IMR-90 (cell line): ENCODE results near the gene CCR9. TPM values are rescaled to one million over a fixed set of nuclear protein-coding genes. Genes with fewer than 3 reads are reported as not detected.

Experiments
- ATAC-seq: fragments of 200-7000 bp; cut with Tn5 transposase; 2 replicates; pipeline ENCODE4 v1.9.1; 2020; ENCODE audit warnings: low read depth, mild to moderate bottlenecking, moderate library complexity
- BruUV-seq: library from RNA; stranded (reverse); fragments of 400-500 nt; replicated peaks from 2 replicates; lab custom pipeline; 2021; lab: Mats Ljungman, UMichigan
- CTCF ChIA-PET: fragments of 300-600 bp; formaldehyde crosslinking; extraction: SDS; loops from one replicate; lab custom pipeline; 2021; ENCODE audit warnings: antibody characterized with exemption; lab: Yijun Ruan, JAX
- POLR2A ChIA-PET: fragments of 300-600 bp; sonication (Branson Sonifier 250); formaldehyde crosslinking; loops from one replicate; lab custom pipeline; 2022; ENCODE audit warnings: antibody characterized with exemption; ENCODE audit not compliant: unreplicated experiment; lab: Charles Lee
- DNase-seq: peaks from one replicate; pipeline ENCODE4 v3.0.0; 2013
- H2AFZ ChIP-seq: replicated peaks from 2 replicates; pipeline ENCODE3; 2013; ENCODE audit warnings: low read length, mild to moderate bottlenecking; ENCODE audit not compliant: poor library complexity
- H2AK5ac ChIP-seq: 2 replicates; pipeline ENCODE4 v1.6.1; 2013; ENCODE audit warnings: low read depth, low read length, inconsistent platforms
- H2AK9ac ChIP-seq: replicated peaks from 2 replicates; pipeline ENCODE3; 2013; ENCODE audit warnings: mild to moderate bottlenecking, low read depth, low read length, moderate library complexity; ENCODE audit not compliant: poor library complexity
- H2BK120ac ChIP-seq: 2 replicates; pipeline ENCODE4 v1.6.1; 2013; ENCODE audit warnings: low read depth, low read length, inconsistent platforms
- H2BK15ac ChIP-seq: 3 replicates; pipeline ENCODE4 v1.6.1; 2013; ENCODE audit warnings: low read depth, low read length, inconsistent platforms
- H2BK20ac ChIP-seq: 2 replicates; pipeline ENCODE4 v1.6.1; 2013; ENCODE audit warnings: low read depth, mild to moderate bottlenecking, inconsistent platforms, low read length, moderate library complexity
- H2BK5ac ChIP-seq: 2 replicates; pipeline ENCODE4 v1.6.1; 2013; ENCODE audit warnings: mild to moderate bottlenecking, low read depth, low read length, inconsistent platforms; ENCODE audit not compliant: poor library complexity, severe bottlenecking
- H3K14ac ChIP-seq: replicated peaks from 2 replicates; pipeline ENCODE4 v1.6.1; 2013; ENCODE audit warnings: low read depth, low read length, inconsistent platforms
- H3K18ac ChIP-seq: 2 replicates; pipeline ENCODE4 v1.6.1; 2013; ENCODE audit warnings: low read depth, low read length, control low read depth
- H3K23ac ChIP-seq: 2 replicates; pipeline ENCODE4 v1.6.1; 2013; ENCODE audit warnings: low read depth, low read length, inconsistent platforms
- H3K27ac ChIP-seq: 2 replicates; pipeline ENCODE4 v1.5.1; 2013; ENCODE audit warnings: mild to moderate bottlenecking, control low read depth, low read length; ENCODE audit not compliant: insufficient read depth
- H3K27me3 ChIP-seq: 2 replicates; pipeline ENCODE4 v1.6.1; 2013; ENCODE audit warnings: low read length; ENCODE audit not compliant: control insufficient read depth, insufficient read depth
- H3K36me3 ChIP-seq: 2 replicates; pipeline ENCODE4 v1.6.1; 2013; ENCODE audit warnings: low read length, mixed read lengths; ENCODE audit not compliant: control insufficient read depth, insufficient read depth
- H3K4ac ChIP-seq: 2 replicates; pipeline ENCODE4 v1.6.1; 2013; ENCODE audit warnings: low read depth, low read length, inconsistent platforms
- H3K4me1 ChIP-seq: 2 replicates; pipeline ENCODE4 v1.6.1; 2013; ENCODE audit warnings: low read length, mixed read lengths; ENCODE audit not compliant: control insufficient read depth, insufficient read depth
- H3K4me2 ChIP-seq: 2 replicates; pipeline ENCODE4 v1.6.1; 2013; ENCODE audit warnings: low read depth, mild to moderate bottlenecking, control low read depth, low read length, moderate library complexity
- H3K4me3 ChIP-seq: 2 replicates; pipeline ENCODE4 v1.5.1; 2013; ENCODE audit warnings: low read depth, mild to moderate bottlenecking, control low read depth, low read length, moderate library complexity; ENCODE audit not compliant: insufficient read depth
- H3K56ac ChIP-seq: 2 replicates; pipeline ENCODE4 v1.6.1; 2013; ENCODE audit warnings: low read length, inconsistent platforms; ENCODE audit not compliant: insufficient read depth; ENCODE audit errors: extremely low read depth
- H3K79me1 ChIP-seq, 2 experiments: 2 replicates each; pipeline ENCODE4 v1.6.1; 2013; ENCODE audit warnings: low read length in 2 of 2, inconsistent platforms in 1 of 2, low read depth in 1 of 2
- H3K9ac ChIP-seq: 2 replicates; pipeline ENCODE4 v1.6.1; 2013; ENCODE audit warnings: low read depth, low read length, control low read depth
- H3K9me1 ChIP-seq: 2 replicates; pipeline ENCODE4 v1.6.1; 2013; ENCODE audit warnings: low read length, inconsistent platforms; ENCODE audit not compliant: insufficient read depth
- H3K9me3 ChIP-seq: 2 replicates; pipeline ENCODE4 v1.6.1; 2013; ENCODE audit warnings: low read length; ENCODE audit not compliant: control insufficient read depth, insufficient read depth
- H4K20me1 ChIP-seq: 2 replicates; pipeline ENCODE4 v1.6.1; 2013; ENCODE audit warnings: low read length, inconsistent platforms; ENCODE audit not compliant: insufficient read depth
- H4K5ac ChIP-seq: 2 replicates; pipeline ENCODE4 v1.6.1; 2013; ENCODE audit warnings: mild to moderate bottlenecking, low read depth, low read length, control low read depth
- H4K8ac ChIP-seq, 2 experiments: 2 replicates each; pipeline ENCODE4 v1.6.1; 2013; ENCODE audit warnings: low read depth in 2 of 2, low read length in 2 of 2, control low read depth in 1 of 2, inconsistent platforms in 1 of 2
- H4K91ac ChIP-seq: 2 replicates; pipeline ENCODE4 v1.6.1; 2013; ENCODE audit warnings: low read depth, low read length, inconsistent platforms; ENCODE audit not compliant: insufficient read depth
- BHLHE40 ChIP-seq: fragments of 150-350 bp; IDR thresholded peaks from 2 replicates; pipeline ENCODE4 v1.6.1; 2016; ENCODE audit warnings: mild to moderate bottlenecking, low read depth, low read length
- CEBPB ChIP-seq: IDR thresholded peaks from 2 replicates; pipeline ENCODE4 v1.6.1; 2012; ENCODE audit warnings: low read depth, low read length, improper control_type of control experiment
- CHD1 ChIP-seq: IDR thresholded peaks from 2 replicates; pipeline ENCODE4 v1.6.1; 2012; ENCODE audit warnings: low read depth, low read length, improper control_type of control experiment
- CTCF ChIP-seq: conservative IDR thresholded peaks from 2 replicates; pipeline ENCODE4 v1.5.1; 2012; ENCODE audit warnings: mild to moderate bottlenecking, low read depth, low read length, improper control_type of control experiment
- ELK1 ChIP-seq: fragments of 150-350 bp; IDR thresholded peaks from 2 replicates; pipeline ENCODE4 v1.6.1; 2016; ENCODE audit warnings: low read depth, mild to moderate bottlenecking, low read length, moderate library complexity, borderline replicate concordance
- FOS ChIP-seq: fragments of 150-350 bp; IDR thresholded peaks from 2 replicates; pipeline ENCODE4 v1.6.1; 2016; ENCODE audit warnings: low read depth, low read length
- MAFK ChIP-seq: IDR thresholded peaks from 2 replicates; pipeline ENCODE4 v1.6.1; 2012; ENCODE audit warnings: low read depth, low read length, improper control_type of control experiment
- MAZ ChIP-seq: IDR thresholded peaks from 2 replicates; pipeline ENCODE4 v1.6.1; 2012; ENCODE audit warnings: low read depth, mild to moderate bottlenecking, low read length, improper control_type of control experiment, moderate library complexity, borderline replicate concordance
- MXI1 ChIP-seq: IDR thresholded peaks from 2 replicates; pipeline ENCODE4 v1.6.1; 2012; ENCODE audit warnings: low read depth, mild to moderate bottlenecking, low read length, moderate library complexity, borderline replicate concordance
- NFE2L2 ChIP-seq: fragments of 150-350 bp; IDR thresholded peaks from 2 replicates; pipeline ENCODE4 v1.6.1; 2016; ENCODE audit warnings: low read depth, mild to moderate bottlenecking, low read length
- POLR2A ChIP-seq: IDR thresholded peaks from 2 replicates; pipeline ENCODE4 v1.6.1; 2012; ENCODE audit warnings: mild to moderate bottlenecking, low read depth, low read length
- RAD21 ChIP-seq: IDR thresholded peaks from 2 replicates; pipeline ENCODE4 v1.6.1; 2012; ENCODE audit warnings: low read length, improper control_type of control experiment
- RCOR1 ChIP-seq: IDR thresholded peaks from 2 replicates; pipeline ENCODE4 v1.6.1; 2012; ENCODE audit warnings: mild to moderate bottlenecking, low read length, improper control_type of control experiment; ENCODE audit not compliant: insufficient replicate concordance
- RFX5 ChIP-seq: IDR thresholded peaks from 2 replicates; pipeline ENCODE4 v1.8.0; 2012; ENCODE audit warnings: low read depth, mild to moderate bottlenecking, low read length, moderate library complexity
- SMC3 ChIP-seq: fragments of 150-350 bp; IDR thresholded peaks from 2 replicates; pipeline ENCODE4 v1.6.1; 2016; ENCODE audit warnings: low read depth, mild to moderate bottlenecking, antibody characterized with exemption, low read length, moderate library complexity
- dilution Hi-C: fragments of 300-500 bp; cut with HindIII; formaldehyde crosslinking; loops from one replicate; pipeline ENCODE4 v1.14.3; 2018; ENCODE audit warnings: low sequenced_read_pairs; ENCODE audit not compliant: unreplicated experiment
- in situ Hi-C: fragments of 300-500 bp; cut with MboI; formaldehyde crosslinking; loops from 3 replicates; pipeline ENCODE4 v1.14.3; 2019; ENCODE audit warnings: low sequenced_read_pairs, inconsistent platforms, mixed read lengths
- intact Hi-C: fragments of 100-400 bp; cut with micrococcal nuclease; formaldehyde crosslinking; loops from 2 replicates; pipeline ENCODE4 v1.10.0; 2022
- polyA plus RNA-seq, 3 experiments: library from polyadenylated mRNA; depleted of rRNA; stranded (reverse); fragments of >200 nt; gene quantifications; 2 replicates each; pipeline ENCODE4 v1.2.3, GENCODE V29; 2012; ENCODE audit warnings: low replicate concordance in 1 of 3
- total RNA-seq: library from RNA; depleted of rRNA; stranded (reverse); fragments of >200 nt; gene quantifications from 2 replicates; pipeline ENCODE4 v1.2.3, GENCODE V29; 2012
- TF ChIP-seq, protein P1 (sequence below): fragments of 150-350 bp; IDR thresholded peaks from 2 replicates; pipeline ENCODE4 v1.6.1; 2017; ENCODE audit warnings: mild to moderate bottlenecking, antibody characterized with exemption, low read length, low read depth

The CCR9 gene
- total and polyA plus RNA-seq, 2 of the 4 experiments (the other 2 are of a cell fraction), result not detected

DNA sequence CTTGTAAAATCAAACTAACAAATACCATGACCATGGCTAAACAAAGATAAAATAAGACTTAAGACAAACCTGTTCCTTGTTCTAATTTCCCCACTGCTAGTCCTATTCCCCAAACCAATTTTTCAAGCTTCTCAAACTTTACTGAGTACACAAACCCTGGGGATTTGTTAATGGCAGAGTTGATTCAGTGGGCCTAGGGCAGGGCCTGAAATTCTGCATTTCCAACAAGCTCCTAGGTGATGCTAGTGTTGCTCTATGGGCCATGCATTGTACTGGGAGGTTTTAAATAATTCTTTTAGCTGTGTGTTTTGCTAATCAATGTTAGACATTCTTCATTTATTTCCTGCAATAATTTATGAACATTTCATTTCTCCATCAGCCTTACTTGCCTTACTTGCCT is 13.3 kb upstream of the CCR9 start:
- H3K4me3 ChIP-seq, result no peak overlapping the region
- intact Hi-C loops (no loop called here), dilution Hi-C loops (no loop called here), in situ Hi-C loops (no loop called here)
- no peak overlapping the region for H3K56ac ChIP-seq
- no peak overlapping the region for H2BK15ac ChIP-seq
- no peak overlapping the region for H3K4ac ChIP-seq
- no peak overlapping the region for H4K8ac ChIP-seq
- no peak overlapping the region for H2AK5ac ChIP-seq
- POLR2A ChIA-PET, result no interaction called here
- H4K20me1 ChIP-seq, result no peaks in the 10 kb centered on the region
- no peak overlapping the region for H4K5ac ChIP-seq
- H2BK20ac ChIP-seq, result no peak overlapping the region
- no peak overlapping the region for H2BK120ac ChIP-seq
- CTCF ChIA-PET, result no interaction called here
- no peak overlapping the region for H3K9ac ChIP-seq
- no peaks in the 10 kb centered on the region for H3K36me3 ChIP-seq
- H2AFZ ChIP-seq, result no peak overlapping the region
- DNase-seq (no peak), ATAC-seq (no peak)
- H3K14ac ChIP-seq, result no peak overlapping the region
- H2AK9ac ChIP-seq, result no peak overlapping the region
- no peak overlapping the region for H3K18ac ChIP-seq
- H3K4me1 ChIP-seq, result no peaks in the 10 kb centered on the region
- H3K9me3 ChIP-seq, result no peaks in the 10 kb centered on the region
- no peak overlapping the region for H3K23ac ChIP-seq
- peaks cover 48% of the 10 kb centered on the region for H3K27me3 ChIP-seq
- 0 out of 2 replicates have a peak, but pooled peaks cover 2% of the 10 kb centered on the region for H3K9me1 ChIP-seq
- BruUV-seq, result no TSS peak
- H2BK5ac ChIP-seq, result no peak overlapping the region
- no peak overlapping the region for H4K91ac ChIP-seq
- TF ChIP-seq FOS (no peak), NFE2L2 (no peak), CHD1 (no peak), SMC3 (no peak), POLR2A (no peak), CEBPB (no peak), MAFK (no peak), RAD21 (no peak), MXI1 (no peak), MAZ (no peak), CTCF (no peak), BHLHE40 (no peak), RCOR1 (no peak), ELK1 (no peak), RFX5 (no peak)
- TF ChIP-seq, protein P1, sequence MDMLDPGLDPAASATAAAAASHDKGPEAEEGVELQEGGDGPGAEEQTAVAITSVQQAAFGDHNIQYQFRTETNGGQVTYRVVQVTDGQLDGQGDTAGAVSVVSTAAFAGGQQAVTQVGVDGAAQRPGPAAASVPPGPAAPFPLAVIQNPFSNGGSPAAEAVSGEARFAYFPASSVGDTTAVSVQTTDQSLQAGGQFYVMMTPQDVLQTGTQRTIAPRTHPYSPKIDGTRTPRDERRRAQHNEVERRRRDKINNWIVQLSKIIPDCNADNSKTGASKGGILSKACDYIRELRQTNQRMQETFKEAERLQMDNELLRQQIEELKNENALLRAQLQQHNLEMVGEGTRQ, result no peak
- no peaks in the 10 kb centered on the region for H3K79me1 ChIP-seq
- H3K4me2 ChIP-seq, result no peak overlapping the region
- H3K27ac ChIP-seq, result no peak overlapping the region
